DND-41 (cell line): ENCODE measurements around the gene RIPOR3.

Source experiments
- ATAC-seq: fragments of 200-7000 bp; cut with Tn5 transposase; 3 replicates; pipeline ENCODE4 v1.9.1; 2021; ENCODE audit warnings: low read depth; ENCODE audit not compliant: insufficient read depth
- DNase-seq: peaks from one replicate; pipeline ENCODE4 v3.0.0-alpha.2; 2020
- H2AFZ ChIP-seq: 2 replicates; pipeline ENCODE4 v1.6.0; 2012; ENCODE audit warnings: low read depth, low read length
- H3K27ac ChIP-seq: 2 replicates; pipeline ENCODE4 v1.5.1; 2012; ENCODE audit warnings: low read length, inconsistent platforms
- H3K27me3 ChIP-seq: fragments of 200-600 bp; sonication (generic); 2 replicates; pipeline ENCODE4 v1.6.0; 2012; ENCODE audit warnings: low read length, mild to moderate bottlenecking, inconsistent platforms; ENCODE audit not compliant: insufficient read depth, poor library complexity
- H3K36me3 ChIP-seq: 2 replicates; pipeline ENCODE4 v1.5.1; 2012; ENCODE audit warnings: low read length, inconsistent platforms; ENCODE audit not compliant: insufficient read depth
- H3K4me1 ChIP-seq: 2 replicates; pipeline ENCODE4 v1.5.1; 2012; ENCODE audit warnings: mild to moderate bottlenecking, low read length; ENCODE audit not compliant: insufficient read depth
- H3K4me2 ChIP-seq: 2 replicates; pipeline ENCODE4 v1.6.0; 2012; ENCODE audit warnings: mild to moderate bottlenecking, moderate library complexity, low read length, inconsistent platforms; ENCODE audit not compliant: insufficient read depth
- H3K4me3 ChIP-seq, 2 experiments: fragments of 200-600 bp in 1 of 2; shearing (Covaris generic) in 1 of 2; 2 replicates each; pipeline ENCODE4 v1.5.1; 2012 to 2016; ENCODE audit warnings: inconsistent platforms in 2 of 2, low read length in 2 of 2, mild to moderate bottlenecking in 2 of 2, low read depth in 1 of 2, moderate library complexity in 1 of 2
- H3K79me2 ChIP-seq: 2 replicates; pipeline ENCODE4 v1.6.0; 2012; ENCODE audit warnings: low read length, inconsistent platforms; ENCODE audit not compliant: insufficient read depth
- H3K9ac ChIP-seq: 2 replicates; pipeline ENCODE4 v1.6.0; 2012; ENCODE audit warnings: low read depth, mild to moderate bottlenecking, inconsistent platforms, low read length, moderate library complexity
- H3K9me3 ChIP-seq: 2 replicates; pipeline ENCODE4 v1.5.1; 2012; ENCODE audit warnings: low read length, moderate library complexity, mild to moderate bottlenecking, inconsistent platforms; ENCODE audit not compliant: insufficient read depth, severe bottlenecking
- H4K20me1 ChIP-seq: 2 replicates; pipeline ENCODE4 v1.6.0; 2012; ENCODE audit warnings: low read length; ENCODE audit not compliant: insufficient read depth
- CTCF ChIP-seq: IDR thresholded peaks from 2 replicates; pipeline ENCODE4 v1.5.1; 2012; ENCODE audit warnings: borderline replicate concordance, low read length, moderate library complexity, mild to moderate bottlenecking; ENCODE audit not compliant: poor library complexity, severe bottlenecking; ENCODE audit errors: extremely low read depth
- EZH2 ChIP-seq: IDR thresholded peaks from 3 replicates; pipeline ENCODE4 v1.6.1; 2012; ENCODE audit warnings: borderline replicate concordance, low read depth, mild to moderate bottlenecking, moderate library complexity, low read length, inconsistent platforms; ENCODE audit not compliant: severe bottlenecking

RIPOR3 gene

GRCh38 chr20:50585214-50585613, 106.1 kb downstream of the RIPOR3 start:
- no peak overlapping the region for H3K4me3 ChIP-seq

GRCh38 chr20:50584687-50585086, 106.7 kb downstream of the RIPOR3 start:
- Histone ChIP-seq H2AFZ (no peak overlapping the region), H3K4me1 (no peaks in the 10 kb centered on the region), H3K79me2 (no peaks in the 10 kb centered on the region), H3K4me2 (no peak overlapping the region), H3K27me3 (no peaks in the 10 kb centered on the region), H3K4me3 (no peak overlapping the region), H3K9me3 (no peaks in the 10 kb centered on the region), H3K36me3 (peaks cover 68% of the 10 kb centered on the region), H3K27ac (no peak overlapping the region), H4K20me1 (peaks cover 14% of the 10 kb centered on the region), H3K9ac (no peak overlapping the region)
- ATAC-seq (no peak), DNase-seq (no peak)
- no peak for TF ChIP-seq CTCF
- no peak for TF ChIP-seq EZH2

More at GRCh38 chr20:50585214-50585613, 106.1 kb downstream of the RIPOR3 start:
- no peak for TF ChIP-seq EZH2
- TF ChIP-seq CTCF, result no peak
- Histone ChIP-seq H3K4me1 (no peaks in the 10 kb centered on the region), H3K9ac (no peak overlapping the region), H3K36me3 (peaks cover 62% of the 10 kb centered on the region), H3K27me3 (no peaks in the 10 kb centered on the region), H3K79me2 (no peaks in the 10 kb centered on the region), H3K9me3 (no peaks in the 10 kb centered on the region), H4K20me1 (peaks cover 10% of the 10 kb centered on the region), H3K27ac (no peak overlapping the region), H2AFZ (no peak overlapping the region), H3K4me2 (no peak overlapping the region)
- ATAC-seq (no peak), DNase-seq (no peak)

GRCh38 chr20:50583442-50584150, 107.7 kb downstream of the RIPOR3 start:
- Histone ChIP-seq H3K36me3 (peaks cover 79% of the 10 kb centered on the region), H3K27ac (no peak overlapping the region)
- no peak for ATAC-seq

More at GRCh38 chr20:50583442-50584150, 107.7 kb downstream of the RIPOR3 start:
- H3K79me2 ChIP-seq, result no peaks in the 10 kb centered on the region
- no peak for TF ChIP-seq EZH2
- no peak for TF ChIP-seq CTCF
- no peaks in the 10 kb centered on the region for H3K9me3 ChIP-seq
- H3K9ac ChIP-seq, result no peak overlapping the region
- peaks cover 15% of the 10 kb centered on the region for H4K20me1 ChIP-seq
- H3K4me1 ChIP-seq, result no peaks in the 10 kb centered on the region
- H3K4me3 ChIP-seq, result no peak overlapping the region
- no peaks in the 10 kb centered on the region for H3K27me3 ChIP-seq
- DNase-seq, result no peak
- H3K4me2 ChIP-seq, result no peak overlapping the region
- no peak overlapping the region for H2AFZ ChIP-seq
